NCI-H748 (cell line): ENCODE measurements around the gene ITGB5.
A peak's percentile ranks its signal among the peaks of the same experiment; 100 is the strongest.
"Not testable (repeated sequence)": the region's sequence is repeated elsewhere in the genome, so short reads cannot be mapped to it uniquely, and the experiment has no call there.

Experiments
- DNase-seq: peaks from one replicate; lab custom pipeline; 2025; ENCODE audit not compliant: unreplicated experiment; lab: John Stamatoyannopoulos, UW

The ITGB5 gene

DNA sequence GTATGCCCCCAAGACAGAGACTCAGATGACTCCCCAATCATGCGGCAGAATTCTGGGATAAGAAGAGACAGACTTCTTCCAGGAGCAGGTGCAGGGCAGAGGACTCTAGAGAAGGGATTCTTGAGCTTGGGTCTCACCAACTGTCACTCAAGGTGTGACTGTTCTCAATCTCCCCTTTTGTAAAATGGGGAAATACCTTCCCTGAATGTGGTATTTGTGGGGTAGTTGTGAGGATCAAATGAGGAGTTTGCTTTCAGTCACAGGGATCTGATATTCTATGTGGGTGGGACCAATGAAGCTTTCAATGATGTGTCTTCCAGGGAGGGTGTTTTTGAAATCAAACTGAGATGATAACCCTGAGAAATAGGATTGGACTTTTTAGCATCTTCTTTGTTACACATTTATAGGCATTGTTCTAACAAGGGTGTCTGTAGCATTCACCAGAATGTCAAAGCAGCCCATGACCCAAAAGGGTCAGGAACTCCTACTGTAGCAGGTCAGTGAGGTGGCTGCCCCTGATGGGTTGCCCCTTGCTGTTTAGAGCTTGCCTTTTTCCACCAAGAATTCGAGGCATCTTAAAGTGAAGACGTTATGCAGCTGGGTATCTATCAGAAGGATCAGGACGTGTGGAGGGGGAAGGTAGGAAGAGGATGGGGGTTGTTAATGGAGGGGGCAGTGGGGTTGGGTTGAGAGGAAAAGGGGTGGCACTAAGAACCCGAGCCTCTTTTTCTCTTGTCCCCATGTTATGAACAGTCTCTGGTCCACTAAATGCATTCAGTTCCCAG, 128.1 kb downstream of the ITGB5 start:
- no peak for DNase-seq

- DNase-seq = not testable (repeated sequence)
These were observed 129.2 kb downstream of the ITGB5 start for GRCh38 chr3:124757926-124758325.

DNA sequence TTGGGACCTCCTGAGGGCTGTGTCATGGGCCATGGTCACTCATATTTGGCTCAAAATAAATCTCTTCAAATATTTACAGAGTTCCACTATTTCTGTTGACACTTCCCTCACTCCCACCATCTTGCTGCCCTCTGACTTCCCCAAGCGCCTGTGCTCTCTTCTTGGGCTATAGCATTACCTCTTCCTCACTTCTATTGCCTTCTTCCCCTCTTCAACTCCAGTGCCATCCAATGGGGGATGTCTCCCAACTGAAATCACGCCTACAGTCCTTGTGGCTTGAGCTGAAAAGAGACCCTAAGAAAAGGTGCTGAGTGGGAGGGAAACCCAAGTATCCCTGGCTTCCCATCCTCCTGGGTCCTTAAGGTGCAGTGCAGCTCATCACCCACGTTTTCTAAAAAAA, 135.1 kb downstream of the ITGB5 start:
- DNase-seq = no peak

- no peak for DNase-seq
These were observed 135.7 kb downstream of the ITGB5 start for GRCh38 chr3:124751501-124751900.

GRCh38 chr3:124749877-124750276, 137.3 kb downstream of the ITGB5 start:
- not testable (repeated sequence) for DNase-seq

- DNase-seq = no peak
These were observed 138.5 kb downstream of the ITGB5 start for GRCh38 chr3:124748560-124749198.

- DNase-seq = no peak
These were observed 139.8 kb downstream of the ITGB5 start for GRCh38 chr3:124747111-124747981.

- DNase-seq = no peak
These were observed 141.4 kb downstream of the ITGB5 start for GRCh38 chr3:124745756-124746155.

DNA sequence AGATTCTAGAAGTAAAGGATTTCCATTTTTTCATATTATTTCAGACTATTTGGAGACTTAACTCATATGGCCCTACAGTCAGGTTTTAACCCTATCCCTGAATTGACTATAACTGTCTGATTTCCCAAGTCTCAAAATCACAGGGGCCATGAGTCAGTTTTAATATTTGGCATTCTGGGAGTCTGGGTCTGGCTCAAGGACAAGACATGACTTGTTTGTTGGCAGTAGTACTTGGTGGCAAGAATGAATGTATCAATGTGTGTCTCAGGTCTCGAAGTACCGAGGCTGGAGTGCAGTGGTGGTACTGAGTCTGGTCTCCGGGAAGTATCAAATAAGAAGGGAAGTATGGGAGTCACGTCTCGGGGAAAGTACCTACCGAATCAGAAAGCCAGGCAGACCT, 146.1 kb downstream of the ITGB5 start:
- DNase-seq = no peak

DNA sequence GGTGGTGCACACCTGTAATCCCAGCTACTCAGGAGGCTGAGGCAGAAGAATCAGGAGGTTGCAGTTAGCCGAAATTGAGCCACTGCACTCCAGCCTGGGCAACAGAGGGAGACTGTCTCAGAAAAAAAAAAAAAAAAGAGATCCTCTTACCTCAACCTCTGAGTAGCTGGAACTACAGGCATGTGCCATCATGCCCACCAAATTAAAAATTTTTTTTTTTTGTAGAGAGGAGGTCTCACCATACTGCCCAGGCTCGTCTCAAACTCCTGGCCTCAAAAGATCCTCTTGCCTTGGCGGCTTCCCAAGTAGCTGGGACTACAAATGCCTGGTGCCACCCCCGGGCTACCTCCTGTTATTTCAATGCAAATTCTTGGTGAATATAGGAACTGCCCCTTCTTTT, 155.4 kb downstream of the ITGB5 start:
- no peak for DNase-seq

GRCh38 chr3:124730941-124731297, 156.2 kb downstream of the ITGB5 start:
- no peak for DNase-seq

- peak; percentile 87 for DNase-seq
These were observed 156.8 kb downstream of the ITGB5 start, which contains the start of gene UMPS for GRCh38 chr3:124730129-124730940. TSS of gene UMPS (plus strand) at chr3:124730452. CDS start at chr3:124730472, 20 bp downstream.

DNA sequence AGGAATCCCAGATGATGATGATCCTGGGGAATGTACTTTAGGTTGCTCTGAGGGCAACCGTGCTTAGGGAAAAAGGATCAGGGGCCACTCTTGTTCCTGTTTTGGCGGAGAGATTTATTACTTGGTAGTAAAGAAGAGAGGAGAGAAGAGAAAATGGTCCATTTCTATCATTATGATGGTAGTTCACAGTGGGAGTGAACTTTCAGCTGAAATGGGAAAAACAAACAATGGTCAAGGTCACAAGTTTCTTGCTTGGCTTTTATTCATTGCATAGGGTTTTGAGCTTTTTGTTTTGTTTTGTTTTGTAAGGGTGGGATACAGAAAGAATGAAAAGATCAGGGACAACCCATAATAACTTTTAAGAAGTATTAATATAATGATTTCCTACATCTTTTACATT, 164.6 kb downstream of the ITGB5 start:
- DNase-seq = no peak

GRCh38 chr3:124714223-124714853, 172.8 kb downstream of the ITGB5 start:
- DNase-seq = no peak
